SK-N-SH (cell line): Measurements from ENCODE around the gene DEPDC5.

ENCODE experiments used
- EP300 ChIP-seq, 2 experiments: IDR thresholded peaks; 2 replicates each; pipeline versions ENCODE4 v1.4.0 to v1.6.1; 2012; ENCODE audit warnings: borderline replicate concordance in 1 of 2, low read depth in 1 of 2, low read length in 1 of 2
- EZH2phosphoT487 ChIP-seq: fragments of 200-600 bp; sonication (generic); IDR thresholded peaks from 2 replicates; pipeline ENCODE4 v1.6.1; 2017; ENCODE audit warnings: low read depth, mixed run types, mild to moderate bottlenecking, antibody characterized with exemption, moderate library complexity, borderline replicate concordance
- POLR2AphosphoS5 ChIP-seq: IDR thresholded peaks from 2 replicates; pipeline ENCODE4 v1.6.1; 2012; ENCODE audit warnings: low read depth, low read length
- RFX5 ChIP-seq: IDR thresholded peaks from 2 replicates; pipeline ENCODE4 v1.6.1; 2012; ENCODE audit warnings: mild to moderate bottlenecking, improper control_type of control experiment, low read length
- TAF1 ChIP-seq: IDR thresholded peaks from 2 replicates; pipeline ENCODE4 v1.6.1; 2012; ENCODE audit warnings: low read depth, mild to moderate bottlenecking, low read length, moderate library complexity, borderline replicate concordance
- YY1 ChIP-seq: IDR thresholded peaks from 2 replicates; pipeline ENCODE4 v1.4.0; 2012; ENCODE audit warnings: low read depth, mild to moderate bottlenecking
- TF ChIP-seq, protein P1 (sequence below): fragments of 200-600 bp; sonication (generic); IDR thresholded peaks from 2 replicates; pipeline ENCODE4 v1.6.1; 2017; ENCODE audit warnings: antibody characterized with exemption, mild to moderate bottlenecking, moderate library complexity

DNA sequence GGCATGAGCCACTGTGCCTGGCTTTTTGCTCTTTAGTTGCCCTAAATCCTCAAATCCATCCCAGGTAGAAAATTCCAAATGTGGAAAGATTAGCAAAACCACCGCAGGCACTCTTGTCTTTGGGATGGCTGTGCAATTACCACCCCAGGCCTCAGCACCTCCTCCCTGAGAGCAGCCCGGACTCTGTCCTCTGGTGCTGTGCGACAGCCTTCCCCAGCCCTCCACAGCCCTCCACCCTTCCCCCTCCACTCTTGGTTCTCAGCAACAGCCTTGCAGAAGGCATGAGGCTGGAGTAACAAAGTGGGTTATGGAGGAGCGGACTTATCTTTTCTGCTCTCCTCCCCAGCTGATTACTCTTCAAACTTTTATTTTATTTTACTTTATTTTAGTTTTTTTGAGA, 145.8 kb downstream of the DEPDC5 start:
- TF ChIP-seq, protein P1, sequence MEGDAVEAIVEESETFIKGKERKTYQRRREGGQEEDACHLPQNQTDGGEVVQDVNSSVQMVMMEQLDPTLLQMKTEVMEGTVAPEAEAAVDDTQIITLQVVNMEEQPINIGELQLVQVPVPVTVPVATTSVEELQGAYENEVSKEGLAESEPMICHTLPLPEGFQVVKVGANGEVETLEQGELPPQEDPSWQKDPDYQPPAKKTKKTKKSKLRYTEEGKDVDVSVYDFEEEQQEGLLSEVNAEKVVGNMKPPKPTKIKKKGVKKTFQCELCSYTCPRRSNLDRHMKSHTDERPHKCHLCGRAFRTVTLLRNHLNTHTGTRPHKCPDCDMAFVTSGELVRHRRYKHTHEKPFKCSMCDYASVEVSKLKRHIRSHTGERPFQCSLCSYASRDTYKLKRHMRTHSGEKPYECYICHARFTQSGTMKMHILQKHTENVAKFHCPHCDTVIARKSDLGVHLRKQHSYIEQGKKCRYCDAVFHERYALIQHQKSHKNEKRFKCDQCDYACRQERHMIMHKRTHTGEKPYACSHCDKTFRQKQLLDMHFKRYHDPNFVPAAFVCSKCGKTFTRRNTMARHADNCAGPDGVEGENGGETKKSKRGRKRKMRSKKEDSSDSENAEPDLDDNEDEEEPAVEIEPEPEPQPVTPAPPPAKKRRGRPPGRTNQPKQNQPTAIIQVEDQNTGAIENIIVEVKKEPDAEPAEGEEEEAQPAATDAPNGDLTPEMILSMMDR: no peak
- TF ChIP-seq TAF1 (no peak), RFX5 (no peak), YY1 (no peak), POLR2AphosphoS5 (no peak), EZH2phosphoT487 (no peak), EP300 (IDR thresholded peaks at IDR 0.05; ENCODE audit: borderline replicate concordance in 1 of 2, low read depth in 1 of 2, low read length in 1 of 2) (no peak)
